Stimulated activated CD4-positive, alpha-beta T cell treated with anti-CD3 and anti-CD28 coated beads, Interleukin-2, amount 100 ng/mL, for 24 hours (primary cell): ENCODE data around the gene METTL15.
"Not testable (repeated sequence)": the region's sequence is repeated elsewhere in the genome, so short reads cannot be mapped to it uniquely, and the experiment has no call there.

Experiments used
- DNase-seq, 2 donors: peaks; one replicate each; pipeline ENCODE4 v3.0.0-alpha.2; 2020

The METTL15 gene

DNA sequence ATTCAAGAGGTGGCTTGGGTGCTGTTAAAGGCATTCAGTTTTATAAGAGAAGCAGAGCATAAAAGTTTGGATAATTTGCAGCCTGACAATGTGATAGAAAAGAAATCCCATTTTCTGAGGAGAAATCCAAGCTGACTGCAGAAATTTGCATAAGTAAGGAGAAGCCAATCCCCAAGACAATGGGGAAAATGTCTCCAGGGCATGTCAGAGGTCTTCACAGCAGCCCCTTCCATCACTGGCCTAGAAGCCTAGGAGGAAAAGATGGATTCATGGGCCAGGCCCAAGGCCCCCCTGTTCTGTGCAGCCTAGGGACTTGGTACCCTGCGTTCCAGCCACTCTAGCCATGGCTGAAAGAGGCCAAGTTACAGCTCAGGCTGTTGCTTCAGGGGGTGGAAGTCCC lies 207.3 kb downstream of the METTL15 start:
- DNase-seq: no peak

DNA sequence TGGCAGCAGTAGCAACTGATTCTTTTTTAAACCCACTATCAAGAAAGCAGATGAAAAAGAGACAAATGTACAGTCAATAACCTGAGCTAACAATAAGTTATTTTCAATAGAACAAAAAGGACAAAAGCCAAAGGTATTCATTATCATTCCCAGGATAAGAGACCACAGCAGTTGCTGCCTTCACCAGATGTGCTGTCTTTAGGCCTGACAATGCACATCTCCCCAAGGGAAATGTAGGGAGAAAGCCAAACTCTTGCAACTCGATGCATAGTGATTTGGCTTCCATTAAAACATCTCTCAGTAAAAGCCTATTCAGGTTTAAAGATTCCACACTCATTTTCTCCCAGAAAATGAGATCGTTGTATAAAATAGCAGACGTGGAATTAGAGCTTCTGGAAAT lies 210.7 kb downstream of the METTL15 start:
- DNase-seq: no peak

DNA sequence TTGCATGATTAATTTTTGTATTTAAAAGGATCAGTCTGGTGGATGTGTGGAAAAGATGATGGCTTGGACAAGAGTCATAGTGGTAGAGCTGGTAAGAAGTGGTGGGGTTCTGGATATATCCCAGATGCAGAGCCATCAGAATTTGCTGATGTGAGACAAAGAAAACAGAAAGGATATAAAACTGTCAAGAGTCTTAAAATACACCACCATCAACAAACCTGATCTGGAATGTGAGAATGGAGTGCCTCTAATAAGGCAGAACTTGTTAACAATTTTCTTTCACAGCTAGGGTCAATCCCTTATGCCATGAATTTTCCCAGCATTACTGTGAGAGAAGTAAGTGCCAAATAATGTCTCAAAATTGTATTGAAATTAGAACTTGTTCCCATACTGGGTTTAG lies 215.4 kb downstream of the METTL15 start:
- DNase-seq: no peak

DNA sequence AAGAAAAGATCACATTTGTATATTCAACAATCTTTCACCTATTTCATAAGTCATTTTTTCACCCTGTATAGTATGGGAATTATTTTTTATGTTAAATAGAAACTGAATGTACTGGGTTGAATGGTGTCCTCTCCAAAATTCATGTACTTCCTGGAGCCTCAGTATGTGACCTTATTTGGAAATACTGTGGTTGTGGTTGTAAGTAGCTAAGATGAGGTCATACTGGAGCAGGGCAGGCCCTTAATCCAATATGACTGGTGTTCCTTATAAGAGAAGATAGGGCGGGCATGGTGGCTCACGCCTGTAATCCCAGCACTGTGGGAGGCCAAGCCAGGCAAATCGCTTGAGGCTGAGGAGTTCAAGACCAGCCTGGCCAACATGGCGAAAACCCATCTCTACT lies 224.2 kb downstream of the METTL15 start:
- DNase-seq: not testable (repeated sequence)

DNA sequence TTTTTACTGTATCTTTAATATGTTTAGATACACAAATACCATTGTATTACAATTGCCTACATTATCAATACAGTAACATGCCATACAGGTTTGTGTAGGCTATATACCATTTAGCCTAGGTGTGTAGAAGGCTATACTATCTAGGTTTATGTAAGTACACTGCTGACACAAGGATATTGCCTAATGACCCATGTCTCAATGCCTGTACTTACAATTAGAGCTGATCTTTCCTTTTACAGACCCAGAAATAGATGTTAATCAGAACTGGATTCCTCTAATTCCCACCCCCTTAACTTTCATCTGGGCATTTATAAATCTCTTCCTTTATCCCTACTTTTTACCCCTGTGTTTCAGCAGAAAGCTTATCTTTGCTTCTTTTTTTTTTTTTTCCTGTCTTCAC lies 229.5 kb downstream of the METTL15 start:
- no peak for DNase-seq

DNA sequence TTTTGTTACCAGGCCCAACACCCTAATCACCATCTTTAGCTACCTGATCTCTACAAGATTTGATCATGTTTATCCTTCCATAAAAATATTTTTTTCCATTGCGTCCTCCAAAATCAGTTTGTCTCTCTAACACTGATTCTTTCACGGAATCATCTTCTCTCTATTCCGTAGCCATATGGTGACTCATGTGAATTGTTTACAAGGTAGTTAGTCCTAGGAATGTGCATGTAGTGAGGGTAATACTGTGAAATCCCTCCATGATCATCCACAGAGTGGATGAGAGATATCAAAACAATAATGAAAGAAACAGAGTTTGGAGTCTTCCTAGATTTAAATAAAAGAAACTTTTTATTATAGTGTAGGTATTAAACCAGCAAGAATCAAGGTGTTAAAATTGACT lies 230.2 kb downstream of the METTL15 start:
- no peak for DNase-seq

DNA sequence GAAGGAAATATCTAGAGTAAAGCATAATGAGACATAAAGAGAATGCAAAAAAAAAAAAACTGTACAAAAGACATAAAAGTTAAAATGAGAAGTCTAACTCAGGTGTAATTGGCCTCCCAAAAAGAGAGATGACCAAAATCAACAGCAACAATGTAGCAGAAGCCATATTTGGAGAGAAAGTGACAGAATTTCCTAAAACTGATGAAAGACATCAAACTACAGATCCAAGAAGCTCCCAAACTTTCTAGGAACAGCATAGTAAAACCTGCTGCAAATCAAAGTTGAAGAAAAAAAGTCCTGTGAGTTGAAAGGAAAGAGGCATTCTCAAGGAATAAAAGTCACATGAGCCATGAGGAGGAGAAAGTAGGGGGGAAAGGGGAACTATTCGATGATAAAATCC lies 231.3 kb downstream of the METTL15 start:
- DNase-seq: no peak

DNA sequence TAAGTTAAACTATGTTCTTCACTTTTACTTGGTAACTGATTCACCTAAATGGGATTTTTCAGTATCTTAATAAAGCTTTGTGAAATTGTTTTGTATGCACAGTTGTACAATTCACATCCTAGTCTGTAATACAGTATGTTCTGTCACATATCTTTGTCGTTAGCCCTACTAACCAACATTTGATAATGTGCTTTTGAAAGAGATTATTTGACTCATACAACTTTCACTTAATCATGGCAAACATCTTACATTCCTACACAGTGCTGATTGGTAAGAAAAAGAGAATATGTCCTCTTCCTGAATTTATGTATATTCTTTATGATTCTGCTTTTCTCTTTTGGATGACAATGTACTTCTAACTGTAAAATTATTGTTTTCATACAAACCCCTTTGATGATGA lies 234.5 kb downstream of the METTL15 start:
- DNase-seq: no peak

DNA sequence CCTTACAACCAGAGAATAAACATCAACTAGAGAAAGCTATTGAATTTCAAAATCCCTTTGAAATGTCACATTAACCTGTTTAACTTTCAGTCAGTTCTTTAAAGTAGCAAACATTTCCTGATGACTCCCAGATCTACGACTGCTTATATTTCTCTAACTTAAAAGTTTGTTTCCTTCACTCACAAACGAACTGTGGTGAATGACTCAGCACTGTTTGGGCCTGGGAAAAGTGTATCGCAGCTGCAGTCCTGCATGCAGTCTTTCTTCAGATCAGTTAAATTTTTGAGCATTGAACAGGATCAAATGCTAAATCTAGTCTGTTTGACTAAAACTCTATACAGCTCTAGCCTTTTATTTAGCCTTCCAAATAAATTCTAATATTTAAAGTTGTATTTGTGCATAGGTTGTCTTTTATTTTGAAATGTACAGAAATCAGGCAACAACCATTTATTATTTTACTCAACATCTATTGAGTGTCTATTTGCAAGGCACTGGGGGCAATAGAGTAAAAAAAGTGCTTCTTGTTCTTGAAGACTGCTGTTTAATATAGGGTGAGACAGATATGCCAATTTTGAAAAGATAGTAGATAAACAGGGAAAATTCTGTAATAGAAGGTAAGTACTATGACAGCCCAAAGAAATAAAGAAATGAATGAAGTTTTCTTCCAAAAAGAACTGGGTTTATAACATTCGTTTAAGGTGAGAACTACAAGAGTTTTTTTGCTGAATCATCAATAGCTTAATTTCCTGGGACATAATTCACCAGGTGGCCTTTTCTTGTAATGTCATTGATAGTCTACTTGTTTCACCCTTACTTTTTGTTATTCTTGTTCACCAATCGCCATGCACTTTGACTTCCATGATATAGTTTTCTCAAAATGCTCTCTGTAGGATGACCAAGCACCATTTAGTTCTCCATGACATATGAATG lies 235.4 kb downstream of the METTL15 start:
- no peak for DNase-seq

DNA sequence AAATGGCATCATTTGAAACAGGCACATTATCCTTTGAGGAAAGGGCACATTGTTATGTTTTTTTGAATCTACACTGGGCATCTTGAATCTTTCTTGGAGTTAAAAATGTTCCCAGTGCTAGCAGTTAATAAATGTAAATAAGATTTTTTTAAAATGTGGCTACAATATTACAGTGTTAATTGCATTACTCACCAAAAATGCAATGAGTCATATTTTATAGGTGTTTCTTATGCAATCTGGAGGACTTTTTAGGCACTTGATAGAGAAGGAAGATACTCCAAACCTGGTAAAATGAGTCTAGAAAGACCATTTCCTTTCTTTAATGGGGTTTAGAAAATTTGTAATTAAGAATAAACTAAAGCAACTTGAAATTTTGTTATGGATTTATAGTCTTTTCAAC lies 238.0 kb downstream of the METTL15 start:
- DNase-seq: no peak

DNA sequence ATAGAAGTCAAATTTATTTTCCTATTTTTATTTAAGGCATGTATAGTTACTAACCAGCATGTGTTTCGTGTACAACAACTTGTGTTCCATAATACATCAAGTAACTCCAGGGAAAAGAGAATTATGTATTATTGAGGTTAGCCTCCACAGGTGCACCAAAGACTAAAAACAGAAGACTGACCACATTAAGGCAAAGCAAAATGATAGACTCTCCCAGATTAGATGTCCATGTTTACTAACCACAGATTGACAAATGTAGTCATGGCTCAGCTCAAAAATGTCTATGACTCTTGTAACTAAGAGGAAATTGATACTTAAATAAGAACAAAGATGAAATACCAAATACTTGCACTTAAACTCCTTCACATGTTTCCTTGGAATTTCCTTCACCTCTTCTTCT lies 238.5 kb downstream of the METTL15 start:
- DNase-seq: no peak

DNA sequence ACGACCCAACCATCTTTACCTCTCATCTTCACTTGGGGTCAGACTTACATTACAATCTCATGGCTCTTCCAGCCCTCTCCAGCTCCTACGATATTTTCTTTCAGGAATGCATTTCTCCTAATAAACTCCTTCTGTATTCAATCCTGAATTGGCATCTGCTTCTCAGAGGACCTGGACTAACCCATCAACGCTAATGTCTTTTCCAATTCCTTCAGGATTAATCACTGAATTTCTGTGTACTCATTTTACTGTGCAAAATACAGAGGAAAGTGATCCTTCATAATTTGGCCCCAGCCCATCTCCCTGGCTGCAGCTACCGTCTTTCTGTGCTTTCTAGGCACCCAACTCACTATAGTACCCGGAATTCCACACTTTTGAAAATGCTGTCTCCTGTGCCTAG lies 239.2 kb downstream of the METTL15 start:
- no peak for DNase-seq

DNA sequence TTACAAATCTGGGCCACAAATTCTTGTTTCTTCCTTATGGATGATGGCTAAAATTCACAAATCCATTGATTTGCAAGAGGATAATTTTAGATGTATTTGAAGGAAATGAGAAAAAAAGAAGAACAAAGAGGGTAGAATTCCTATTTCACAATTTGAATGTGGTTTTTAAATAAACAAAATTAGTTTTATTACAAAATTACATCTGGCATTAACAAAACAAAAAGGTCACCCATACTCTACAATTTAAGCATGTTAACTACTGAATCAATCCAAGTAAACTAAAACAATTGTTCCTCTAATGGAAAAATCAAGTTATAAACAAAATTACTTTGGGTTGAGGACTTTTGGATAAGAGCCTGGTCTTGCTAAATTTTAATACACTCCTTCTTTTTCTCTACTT lies 242.0 kb downstream of the METTL15 start:
- no peak for DNase-seq

DNA sequence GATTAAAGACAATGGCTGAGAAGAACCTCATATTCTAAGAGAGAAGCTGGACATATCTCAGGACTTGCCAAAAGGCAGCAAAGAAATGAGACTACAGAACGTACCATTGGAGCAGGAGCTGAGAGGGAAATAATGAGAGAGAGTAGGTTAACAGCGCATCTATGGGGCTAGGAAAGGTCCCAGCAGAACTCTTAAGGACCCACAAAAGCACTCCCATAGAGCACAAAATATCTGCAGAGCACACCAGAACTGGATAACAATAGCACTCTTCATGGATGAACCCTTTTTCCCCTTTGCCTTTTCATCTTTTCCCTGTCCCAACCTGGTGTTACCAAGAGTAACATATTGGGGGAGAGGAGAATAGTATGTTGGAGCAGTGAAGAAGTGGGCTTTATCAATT lies 245.8 kb downstream of the METTL15 start:
- no peak for DNase-seq

DNA sequence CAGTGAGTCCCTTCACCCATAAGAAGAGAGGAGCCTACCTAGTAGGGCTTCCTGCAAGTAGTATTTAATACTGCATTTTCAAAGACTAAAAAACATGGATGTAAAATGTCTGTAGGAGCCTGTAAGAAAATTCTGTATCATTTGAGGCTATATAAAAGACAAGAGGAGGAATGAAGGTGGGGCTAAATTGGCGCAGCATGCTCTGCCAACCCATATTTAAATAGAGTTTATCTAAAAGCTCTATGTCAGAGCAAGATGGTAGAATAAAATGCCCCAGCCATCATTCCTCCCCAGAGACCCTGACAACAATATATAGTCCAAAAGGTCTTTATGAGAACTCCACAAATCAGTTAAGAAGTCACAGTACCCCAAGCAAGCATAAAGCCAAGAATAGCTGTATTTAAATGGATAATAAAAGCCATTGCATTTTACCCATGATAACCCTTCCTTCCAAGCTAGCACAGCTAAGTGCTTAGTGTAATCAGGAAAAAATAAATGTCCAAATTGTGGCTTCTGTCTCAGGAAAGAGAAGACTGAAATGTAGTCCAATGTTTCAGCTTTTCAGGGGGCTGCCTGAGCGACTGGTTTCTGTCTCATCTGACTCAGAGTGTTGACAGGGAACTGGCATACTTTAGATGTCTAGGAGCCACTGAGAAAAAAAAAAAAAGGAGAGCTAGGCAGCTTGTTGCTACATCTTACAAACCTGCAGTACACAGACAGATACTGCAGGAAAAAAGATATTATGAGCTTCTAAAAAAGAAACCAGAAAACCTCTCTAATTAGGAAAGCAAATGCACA lies 258.6 kb downstream of the METTL15 start:
- no peak for DNase-seq

DNA sequence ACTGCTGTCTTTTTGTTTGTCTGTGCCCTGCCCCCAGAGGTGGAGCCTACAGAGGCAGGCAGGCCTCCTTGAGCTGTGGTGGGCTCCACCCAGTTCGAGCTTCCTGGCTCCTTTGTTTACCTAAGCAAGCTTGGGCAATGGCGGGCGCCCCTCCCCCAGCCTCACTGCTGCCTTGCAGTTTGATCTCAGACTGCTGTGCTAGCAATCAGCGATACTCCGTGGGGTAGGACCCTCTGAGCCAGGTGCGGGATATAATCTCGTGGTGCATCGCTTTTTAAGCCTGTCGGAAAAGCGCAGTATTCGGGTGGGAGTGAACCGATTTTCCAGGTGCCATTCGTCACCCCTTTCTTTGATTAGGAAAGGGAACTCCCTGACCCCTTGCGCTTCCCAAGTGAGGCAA lies 269.9 kb downstream of the METTL15 start:
- DNase-seq: not testable (repeated sequence)
